Stimulated activated CD4-positive, alpha-beta T cell treated with anti-CD3 and anti-CD28 coated beads, Interleukin-1b, Interleukin-23, amount 100 ng/mL, for 24 hours (primary cell): ENCODE measurements around the gene SPCS2.
A peak's percentile ranks its signal among the peaks of the same experiment; 100 is the strongest.
"Not testable (repeated sequence)": the region's sequence is repeated elsewhere in the genome, so short reads cannot be mapped to it uniquely, and the experiment has no call there.

Source experiments
- DNase-seq, 4 experiments: peaks; one replicate each; pipeline ENCODE4 v3.0.0-alpha.2; 2020; ENCODE audit warnings: low read depth in 4 of 4, low spot score in 1 of 4

Gene SPCS2

GRCh38 chr11:74949753-74950137 lies 679 bp downstream of the SPCS2 start:
- no peak for DNase-seq

GRCh38 chr11:74950374-74950969 lies 1.4 kb downstream of the SPCS2 start:
- no peak for DNase-seq

- DNase-seq = no peak
These were observed 2.2 kb downstream of the SPCS2 start for GRCh38 chr11:74951226-74951625.

- DNase-seq = no peak
These were observed 3.7 kb downstream of the SPCS2 start for GRCh38 chr11:74952752-74953151.

DNA sequence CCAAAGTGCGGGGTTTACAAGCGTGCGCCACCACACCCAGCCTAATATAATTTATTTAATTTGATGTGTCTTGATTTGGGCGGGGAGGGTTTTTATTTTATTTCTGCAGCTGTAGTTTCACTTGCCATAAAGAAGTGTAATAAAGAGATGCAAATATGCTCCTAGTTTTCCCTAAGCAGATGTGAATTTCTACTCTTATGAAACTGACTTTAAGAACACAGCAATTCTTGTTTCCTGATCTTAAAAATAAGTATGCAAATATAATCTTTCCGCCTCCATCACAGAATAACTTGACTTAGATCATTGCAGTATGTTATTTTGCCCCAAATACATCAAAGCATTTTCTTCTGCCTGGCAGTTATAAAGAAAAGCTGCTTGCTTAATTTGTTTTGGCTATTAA lies 4.4 kb downstream of the SPCS2 start:
- no peak for DNase-seq

- DNase-seq = no peak
These were observed 5.1 kb downstream of the SPCS2 start for GRCh38 chr11:74954199-74954598.

- DNase-seq = no peak
These were observed 7.4 kb downstream of the SPCS2 start for GRCh38 chr11:74956397-74957015.

GRCh38 chr11:74957937-74958629 lies 9.0 kb downstream of the SPCS2 start:
- no peak for DNase-seq

DNA sequence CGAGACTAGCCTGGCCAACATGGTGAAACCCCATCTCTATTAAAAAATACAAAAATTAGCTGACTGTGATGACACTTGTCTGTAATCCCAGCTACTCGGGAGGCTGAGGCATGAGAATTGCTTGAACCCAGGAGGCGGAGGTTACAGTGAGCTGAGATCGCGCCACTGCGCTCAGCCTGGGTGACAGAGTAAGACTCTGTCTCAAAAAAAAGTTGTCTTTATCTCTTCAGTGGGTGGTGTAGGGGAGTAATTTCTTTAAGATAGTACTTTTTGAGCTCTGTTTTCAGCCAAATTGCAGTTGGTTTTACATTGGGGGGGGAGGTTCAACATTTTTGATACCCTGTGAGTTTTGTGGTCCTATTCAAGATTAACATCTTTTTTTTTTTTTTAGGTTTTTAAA lies 11.1 kb downstream of the SPCS2 start:
- DNase-seq = not testable (repeated sequence)

DNA sequence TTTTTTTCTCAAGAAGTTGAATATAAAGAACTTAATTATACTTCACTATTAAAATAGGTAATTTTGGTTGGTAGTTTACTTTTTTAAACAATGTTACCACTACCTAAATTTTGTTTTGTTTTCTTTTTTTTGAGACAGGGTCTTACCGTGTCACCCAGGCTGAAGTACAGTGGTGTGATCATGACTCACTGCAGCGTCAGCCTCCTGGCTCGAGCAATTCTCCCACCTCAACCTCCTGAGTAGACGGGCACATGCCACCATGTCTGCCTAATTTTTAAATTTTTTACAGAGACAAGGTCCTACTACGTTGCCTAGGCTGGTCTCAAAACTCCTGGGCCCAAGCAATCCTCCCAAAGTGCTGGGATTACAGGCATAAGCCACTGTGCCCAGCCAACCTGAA lies 17.6 kb downstream of the SPCS2 start:
- no peak for DNase-seq

- DNase-seq = no peak
These were observed 21.9 kb downstream of the SPCS2 start for GRCh38 chr11:74970852-74971395.

GRCh38 chr11:74971424-74971823 lies 22.4 kb downstream of the SPCS2 start:
- no peak for DNase-seq

GRCh38 chr11:74978041-74978440 lies 29.0 kb downstream of the SPCS2 start:
- DNase-seq = no peak

DNA sequence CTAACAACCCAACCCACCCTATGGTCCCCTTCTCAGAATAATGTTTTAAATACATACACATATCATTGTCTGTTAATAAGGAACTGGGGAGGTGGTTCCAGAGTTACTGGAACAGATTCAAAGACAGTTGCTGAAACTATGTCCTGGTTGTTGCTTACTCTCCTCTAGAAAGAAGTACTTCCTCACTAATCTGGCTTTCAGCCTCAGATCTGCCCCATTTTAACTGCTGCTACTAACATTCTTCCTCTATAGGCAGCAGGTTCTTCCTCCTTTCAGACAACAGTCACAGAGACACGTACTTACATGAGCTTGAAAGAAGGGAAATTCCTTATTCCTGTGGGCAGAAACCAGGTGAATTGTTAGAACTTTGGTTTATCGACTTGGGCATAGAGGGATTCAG lies 31.6 kb downstream of the SPCS2 start:
- DNase-seq = no peak

DNA sequence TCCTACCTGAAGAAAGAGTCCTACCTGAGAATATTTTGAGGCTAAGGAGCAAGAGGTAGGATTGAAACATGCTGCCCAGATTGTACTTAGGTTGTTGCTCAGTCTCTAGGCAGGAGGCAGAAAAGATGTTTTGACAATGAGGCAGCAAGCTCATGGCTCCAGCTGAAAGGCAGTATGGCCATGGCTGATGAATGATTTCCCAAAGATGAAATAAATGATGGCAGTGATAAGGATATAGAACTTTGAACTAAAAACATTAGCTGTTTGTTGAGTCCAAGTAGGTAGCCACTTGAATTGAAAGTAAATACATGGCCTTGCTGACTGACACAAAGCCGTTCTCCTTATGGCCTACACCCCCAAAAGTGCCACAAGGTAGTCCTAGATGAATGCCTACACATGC lies 32.8 kb downstream of the SPCS2 start:
- no peak for DNase-seq

GRCh38 chr11:74984070-74984469 lies 35.0 kb downstream of the SPCS2 start:
- no peak for DNase-seq

DNA sequence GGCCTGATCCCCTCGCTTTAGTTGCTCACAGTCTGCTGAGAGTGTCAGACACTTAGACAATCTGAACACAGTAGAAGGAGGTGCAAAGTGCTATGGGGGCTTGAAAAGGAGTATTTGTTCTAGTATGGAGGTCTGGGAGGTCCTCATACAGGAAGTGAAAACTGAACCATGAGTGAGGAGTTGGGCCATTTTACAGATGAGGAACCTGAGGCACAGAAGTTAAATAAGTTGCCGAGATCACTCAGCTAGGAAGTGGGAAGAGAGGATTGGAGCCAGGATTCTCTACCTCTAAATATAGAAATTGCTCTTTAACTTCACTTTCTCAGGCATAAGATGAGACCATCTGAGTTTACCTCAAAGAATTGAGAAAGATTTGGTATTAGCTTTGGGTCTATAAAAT lies 35.7 kb downstream of the SPCS2 start:
- DNase-seq = no peak

- DNase-seq = peak; percentile 61 to 82 (median 70)
These were observed 39.6 kb downstream of the SPCS2 start, which contains the start of gene NEU3 for GRCh38 chr11:74988541-74989259. TSS of gene NEU3 (plus strand) at chr11:74988933. CDS start at chr11:74989061, 128 bp downstream.

DNA sequence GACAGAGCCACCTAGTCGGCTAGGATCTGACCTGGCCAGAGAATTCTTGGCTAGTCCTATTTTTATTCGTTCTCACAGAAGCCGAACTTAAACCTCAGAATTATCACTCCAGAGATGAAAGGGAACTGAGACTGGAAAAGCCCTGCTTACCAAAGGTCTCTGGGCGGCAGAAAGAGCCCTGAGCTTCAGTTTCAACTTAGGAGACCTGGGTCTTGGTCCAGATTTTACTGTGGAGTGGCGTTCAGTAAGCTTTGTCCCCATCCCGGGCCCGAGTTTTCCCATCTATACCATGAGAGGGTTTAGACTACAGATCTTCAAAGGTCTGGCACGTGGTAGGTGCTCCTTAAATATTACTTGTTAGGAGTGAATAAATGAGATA lies 40.2 kb downstream of the SPCS2 start:
- no peak for DNase-seq

DNA sequence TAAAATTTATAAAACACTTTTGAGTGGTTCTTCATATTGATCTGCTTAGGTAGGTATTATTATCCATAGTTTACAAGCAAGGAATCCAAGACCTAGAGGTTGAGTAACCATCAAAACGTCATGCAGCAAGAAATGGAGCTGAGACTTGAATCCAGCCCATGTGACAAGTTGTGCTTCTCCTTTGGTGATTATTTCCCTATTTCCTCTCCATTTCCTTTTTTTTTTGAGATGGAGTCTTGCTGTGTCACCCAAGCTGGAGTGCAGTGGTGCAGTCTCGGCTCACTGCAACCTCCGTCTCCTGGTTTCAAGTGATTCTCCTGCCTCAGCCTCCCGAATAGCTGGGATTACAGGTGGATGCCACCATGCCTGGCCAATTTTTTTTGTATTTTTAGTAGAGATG lies 41.1 kb downstream of the SPCS2 start:
- DNase-seq = not testable (repeated sequence)

GRCh38 chr11:74990941-74991340 lies 41.9 kb downstream of the SPCS2 start:
- DNase-seq = no peak

- DNase-seq = no peak
These were observed 43.8 kb downstream of the SPCS2 start for GRCh38 chr11:74992852-74993251.
